Hepatocyte (in vitro differentiated cells): Measurements from ENCODE around the gene ADGRD1.

ENCODE experiments used
- EZH2 ChIP-seq: fragments of 200-600 bp; sonication (generic); IDR thresholded peaks from 2 replicates; pipeline ENCODE4 v1.6.1; 2016; ENCODE audit warnings: antibody characterized with exemption, mild to moderate bottlenecking, borderline replicate concordance
- EZH2phosphoT487 ChIP-seq: fragments of 200-600 bp; sonication (generic); IDR thresholded peaks from one replicate; pipeline ENCODE4 v1.6.1; 2018; ENCODE audit warnings: antibody characterized with exemption, mild to moderate bottlenecking, low read depth, moderate library complexity; ENCODE audit not compliant: unreplicated experiment, severe bottlenecking
- TF ChIP-seq, protein P1 (sequence below): fragments of 200-600 bp; sonication (generic); IDR thresholded peaks from 2 replicates; pipeline ENCODE4 v1.5.1; 2016; ENCODE audit warnings: antibody characterized with exemption, mild to moderate bottlenecking; ENCODE audit not compliant: poor library complexity

DNA sequence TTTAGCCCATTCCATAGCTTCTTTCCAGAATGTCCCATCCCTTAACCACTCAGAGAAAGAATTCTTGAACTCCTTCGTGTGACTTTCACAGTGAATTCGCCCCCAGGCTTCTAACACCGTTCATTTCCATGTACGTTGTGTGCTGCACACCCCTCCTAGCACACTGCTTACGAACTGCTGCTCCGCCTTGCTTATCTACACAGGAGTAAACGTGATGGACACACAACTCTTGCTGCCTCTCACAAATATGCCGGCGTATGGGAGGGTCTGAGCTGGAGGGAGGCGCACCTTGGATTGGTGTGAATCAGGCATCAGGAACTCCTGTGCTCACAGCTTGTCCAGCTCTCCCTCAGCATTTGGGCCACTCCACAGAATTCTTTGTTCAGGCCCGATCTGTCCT is 3.9 kb upstream of the ADGRD1 start:
- TF ChIP-seq, protein P1, sequence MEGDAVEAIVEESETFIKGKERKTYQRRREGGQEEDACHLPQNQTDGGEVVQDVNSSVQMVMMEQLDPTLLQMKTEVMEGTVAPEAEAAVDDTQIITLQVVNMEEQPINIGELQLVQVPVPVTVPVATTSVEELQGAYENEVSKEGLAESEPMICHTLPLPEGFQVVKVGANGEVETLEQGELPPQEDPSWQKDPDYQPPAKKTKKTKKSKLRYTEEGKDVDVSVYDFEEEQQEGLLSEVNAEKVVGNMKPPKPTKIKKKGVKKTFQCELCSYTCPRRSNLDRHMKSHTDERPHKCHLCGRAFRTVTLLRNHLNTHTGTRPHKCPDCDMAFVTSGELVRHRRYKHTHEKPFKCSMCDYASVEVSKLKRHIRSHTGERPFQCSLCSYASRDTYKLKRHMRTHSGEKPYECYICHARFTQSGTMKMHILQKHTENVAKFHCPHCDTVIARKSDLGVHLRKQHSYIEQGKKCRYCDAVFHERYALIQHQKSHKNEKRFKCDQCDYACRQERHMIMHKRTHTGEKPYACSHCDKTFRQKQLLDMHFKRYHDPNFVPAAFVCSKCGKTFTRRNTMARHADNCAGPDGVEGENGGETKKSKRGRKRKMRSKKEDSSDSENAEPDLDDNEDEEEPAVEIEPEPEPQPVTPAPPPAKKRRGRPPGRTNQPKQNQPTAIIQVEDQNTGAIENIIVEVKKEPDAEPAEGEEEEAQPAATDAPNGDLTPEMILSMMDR, result no peak
- TF ChIP-seq EZH2 (no peak), EZH2phosphoT487 (no peak)
